GM12892 (cell line): Measurements from ENCODE around the gene P2RY8.
"Not testable (repeated sequence)": the region's sequence is repeated elsewhere in the genome, so short reads cannot be mapped to it uniquely, and the experiment has no call there.

Experiments
- POLR2A ChIP-seq: IDR thresholded peaks from 2 replicates; pipeline ENCODE4 v1.6.1; 2011; ENCODE audit warnings: low read depth, low read length, control low read depth
- POLR2AphosphoS5 ChIP-seq: IDR thresholded peaks from 2 replicates; pipeline ENCODE4 v1.6.1; 2011; ENCODE audit warnings: low read depth, low read length, control low read depth
- TAF1 ChIP-seq: IDR thresholded peaks from 2 replicates; pipeline ENCODE4 v1.6.1; 2011; ENCODE audit warnings: low read depth, mild to moderate bottlenecking, control low read depth, low read length, borderline replicate concordance

- not testable (repeated sequence) for TF ChIP-seq POLR2AphosphoS5, POLR2A, TAF1
Observed at GRCh38 chrX:1557442-1557841, 20.5 kb upstream of the P2RY8 start.
